Ishikawa (cell line): ENCODE data around the gene S100A7A.

Experiments used
- CEBPB ChIP-seq: IDR thresholded peaks from 2 replicates; pipeline ENCODE4 v1.6.1; 2012
- CREB1 ChIP-seq: IDR thresholded peaks from 2 replicates; pipeline ENCODE4 v1.6.1; 2012; ENCODE audit warnings: low read depth
- EGR1 ChIP-seq: IDR thresholded peaks from 2 replicates; pipeline ENCODE4 v1.6.1; 2012
- EP300 ChIP-seq: IDR thresholded peaks from 2 replicates; pipeline ENCODE4 v1.6.1; 2012; ENCODE audit warnings: borderline replicate concordance
- FOXM1 ChIP-seq: IDR thresholded peaks from 2 replicates; pipeline ENCODE4 v1.6.1; 2012; ENCODE audit warnings: low read depth, borderline replicate concordance
- MAX ChIP-seq: IDR thresholded peaks from 2 replicates; pipeline ENCODE4 v1.6.1; 2012
- NFIC ChIP-seq: IDR thresholded peaks from 2 replicates; pipeline ENCODE4 v1.6.1; 2012
- RAD21 ChIP-seq: IDR thresholded peaks from 2 replicates; pipeline ENCODE4 v1.6.1; 2012; ENCODE audit warnings: low read depth
- TAF1 ChIP-seq: IDR thresholded peaks from 2 replicates; pipeline ENCODE4 v1.6.1; 2012; ENCODE audit warnings: low read depth, mild to moderate bottlenecking
- TCF12 ChIP-seq: IDR thresholded peaks from 2 replicates; pipeline ENCODE4 v1.6.1; 2012; ENCODE audit warnings: low read depth
- TEAD4 ChIP-seq: IDR thresholded peaks from 2 replicates; pipeline ENCODE4 v1.6.1; 2012
- YY1 ChIP-seq: IDR thresholded peaks from 2 replicates; pipeline ENCODE4 v1.6.1; 2012; ENCODE audit warnings: low read depth
- ZBTB7A ChIP-seq: IDR thresholded peaks from 2 replicates; pipeline ENCODE4 v1.6.1; 2012; ENCODE audit warnings: low read depth
- TF ChIP-seq, protein P1 (sequence below): IDR thresholded peaks from 2 replicates; pipeline ENCODE4 v1.6.1; 2012; ENCODE audit warnings: low read depth, mild to moderate bottlenecking
- TF ChIP-seq, protein P2 (sequence below): IDR thresholded peaks from 2 replicates; pipeline ENCODE4 v1.6.1; 2012

Gene S100A7A

DNA sequence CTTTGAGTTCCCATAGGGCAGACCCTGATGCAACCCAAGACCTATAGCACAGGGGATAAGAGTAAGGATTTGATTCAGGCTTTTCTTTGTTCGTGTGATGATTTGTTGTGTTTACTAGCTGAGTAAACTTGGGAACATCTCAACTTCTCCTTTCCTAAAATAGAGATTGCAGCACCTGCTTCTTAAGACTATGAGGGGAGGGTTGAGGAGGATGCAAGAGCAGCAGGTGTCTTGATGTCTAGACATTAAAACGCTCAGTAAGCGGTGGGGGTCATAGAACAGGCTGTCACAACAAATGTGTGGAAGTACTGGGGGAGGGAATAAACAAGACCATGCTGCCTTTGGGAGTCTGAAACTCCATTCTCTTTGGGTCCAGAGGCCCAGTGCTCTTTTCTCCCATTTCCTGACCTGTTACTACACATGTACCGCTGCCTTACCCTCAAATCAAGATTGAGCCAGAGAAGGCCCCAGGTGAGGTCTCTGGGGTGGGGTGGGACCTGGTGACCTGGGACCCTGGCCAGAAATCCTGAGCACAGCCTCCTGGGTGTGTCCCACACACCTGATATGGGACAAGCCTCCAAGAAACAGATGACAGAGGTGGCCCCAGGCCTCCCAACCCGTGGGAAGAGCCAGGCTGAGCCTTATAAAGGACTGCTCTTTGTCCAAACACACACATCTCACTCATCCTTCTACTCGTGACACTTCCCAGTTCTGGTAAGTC, at the start of gene S100A7A:
TSS of gene S100A7A (plus strand) at position 671 of the 721 bp plus-strand sequence. CDS start 1,563 bp downstream, outside the sequence.
- TF ChIP-seq ZBTB7A (no peak), NFIC (no peak), TAF1 (no peak), CREB1 (no peak), TEAD4 (no peak)

DNA sequence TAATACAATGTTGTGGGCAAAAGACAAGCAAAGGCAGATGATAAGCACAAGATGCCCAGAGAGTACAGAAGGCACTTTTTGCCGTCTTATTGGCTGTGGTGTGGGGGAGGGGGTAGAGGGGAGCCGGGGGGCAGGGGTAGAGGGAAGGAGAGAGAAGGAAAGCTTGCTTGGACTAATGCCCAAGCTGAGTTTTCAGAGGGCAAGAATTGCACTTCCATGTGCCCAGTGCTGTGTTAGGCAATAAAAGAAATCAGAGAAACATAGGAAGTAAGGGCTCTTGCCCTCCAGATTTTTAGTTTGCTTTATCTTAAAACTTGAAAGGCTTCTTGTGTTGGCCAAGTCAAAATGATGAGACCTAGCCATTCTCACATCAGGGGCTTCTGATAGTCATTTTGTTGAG, 49.2 kb upstream of the S100A7A start:
- TF ChIP-seq CEBPB (no peak), MAX (no peak), FOXM1 (no peak)

GRCh38 chr1:153368495-153368894, 47.8 kb upstream of the S100A7A start:
- TF ChIP-seq EGR1 (no peak), EP300 (no peak), TEAD4 (no peak), NFIC (no peak), CEBPB (no peak), CREB1 (no peak), MAX (no peak), TCF12 (no peak), ZBTB7A (no peak), FOXM1 (no peak), YY1 (no peak), TAF1 (no peak), RAD21 (no peak)
- TF ChIP-seq, protein P1, sequence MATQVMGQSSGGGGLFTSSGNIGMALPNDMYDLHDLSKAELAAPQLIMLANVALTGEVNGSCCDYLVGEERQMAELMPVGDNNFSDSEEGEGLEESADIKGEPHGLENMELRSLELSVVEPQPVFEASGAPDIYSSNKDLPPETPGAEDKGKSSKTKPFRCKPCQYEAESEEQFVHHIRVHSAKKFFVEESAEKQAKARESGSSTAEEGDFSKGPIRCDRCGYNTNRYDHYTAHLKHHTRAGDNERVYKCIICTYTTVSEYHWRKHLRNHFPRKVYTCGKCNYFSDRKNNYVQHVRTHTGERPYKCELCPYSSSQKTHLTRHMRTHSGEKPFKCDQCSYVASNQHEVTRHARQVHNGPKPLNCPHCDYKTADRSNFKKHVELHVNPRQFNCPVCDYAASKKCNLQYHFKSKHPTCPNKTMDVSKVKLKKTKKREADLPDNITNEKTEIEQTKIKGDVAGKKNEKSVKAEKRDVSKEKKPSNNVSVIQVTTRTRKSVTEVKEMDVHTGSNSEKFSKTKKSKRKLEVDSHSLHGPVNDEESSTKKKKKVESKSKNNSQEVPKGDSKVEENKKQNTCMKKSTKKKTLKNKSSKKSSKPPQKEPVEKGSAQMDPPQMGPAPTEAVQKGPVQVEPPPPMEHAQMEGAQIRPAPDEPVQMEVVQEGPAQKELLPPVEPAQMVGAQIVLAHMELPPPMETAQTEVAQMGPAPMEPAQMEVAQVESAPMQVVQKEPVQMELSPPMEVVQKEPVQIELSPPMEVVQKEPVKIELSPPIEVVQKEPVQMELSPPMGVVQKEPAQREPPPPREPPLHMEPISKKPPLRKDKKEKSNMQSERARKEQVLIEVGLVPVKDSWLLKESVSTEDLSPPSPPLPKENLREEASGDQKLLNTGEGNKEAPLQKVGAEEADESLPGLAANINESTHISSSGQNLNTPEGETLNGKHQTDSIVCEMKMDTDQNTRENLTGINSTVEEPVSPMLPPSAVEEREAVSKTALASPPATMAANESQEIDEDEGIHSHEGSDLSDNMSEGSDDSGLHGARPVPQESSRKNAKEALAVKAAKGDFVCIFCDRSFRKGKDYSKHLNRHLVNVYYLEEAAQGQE, result no peak
- TF ChIP-seq, protein P2, sequence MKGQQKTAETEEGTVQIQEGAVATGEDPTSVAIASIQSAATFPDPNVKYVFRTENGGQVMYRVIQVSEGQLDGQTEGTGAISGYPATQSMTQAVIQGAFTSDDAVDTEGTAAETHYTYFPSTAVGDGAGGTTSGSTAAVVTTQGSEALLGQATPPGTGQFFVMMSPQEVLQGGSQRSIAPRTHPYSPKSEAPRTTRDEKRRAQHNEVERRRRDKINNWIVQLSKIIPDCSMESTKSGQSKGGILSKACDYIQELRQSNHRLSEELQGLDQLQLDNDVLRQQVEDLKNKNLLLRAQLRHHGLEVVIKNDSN, result no peak

DNA sequence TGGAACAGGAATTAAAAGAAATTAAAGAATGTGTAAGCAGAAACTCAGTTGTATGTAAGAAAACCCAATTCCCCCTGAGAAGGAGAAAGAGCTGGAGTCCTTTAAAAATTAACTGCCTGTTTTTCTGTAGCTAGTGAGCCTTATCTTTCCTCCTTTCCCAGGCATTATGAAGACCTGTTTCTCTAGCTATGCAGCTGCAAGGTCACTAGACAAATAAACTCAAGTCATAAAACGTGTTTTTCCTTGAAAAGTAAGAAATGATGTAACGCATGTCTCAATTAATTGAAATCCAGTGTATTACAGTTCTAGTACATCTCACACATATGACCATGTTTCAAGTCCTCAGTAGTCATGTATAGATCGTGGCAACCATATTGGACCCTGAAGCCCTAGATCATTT, 46.2 kb upstream of the S100A7A start:
- TF ChIP-seq MAX, result no peak
- TF ChIP-seq EP300, result no peak
- TF ChIP-seq TEAD4, result no peak
- no peak for TF ChIP-seq ZBTB7A
- no peak for TF ChIP-seq NFIC
- no peak for TF ChIP-seq TAF1
- no peak for TF ChIP-seq RAD21

GRCh38 chr1:153371231-153371630, 45.1 kb upstream of the S100A7A start:
- TF ChIP-seq TCF12 (no peak), ZBTB7A (no peak), TAF1 (no peak), EGR1 (no peak), YY1 (no peak), CEBPB (no peak), NFIC (no peak), TEAD4 (no peak), MAX (no peak), EP300 (no peak)
- TF ChIP-seq, protein P2, result no peak

- TF ChIP-seq EP300 (no peak), CEBPB (no peak), ZBTB7A (no peak), EGR1 (no peak), TCF12 (no peak), RAD21 (no peak), TAF1 (no peak), YY1 (no peak), CREB1 (no peak)
These were observed 43.7 kb upstream of the S100A7A start for GRCh38 chr1:153372571-153372970.

- TF ChIP-seq CREB1 (no peak), FOXM1 (no peak), TEAD4 (no peak), TCF12 (no peak), YY1 (no peak), ZBTB7A (no peak)
- TF ChIP-seq, protein P2, result no peak
These were observed 42.2 kb upstream of the S100A7A start for GRCh38 chr1:153374071-153374470.
